Glutamatergic neuron (in vitro differentiated cells): ENCODE data around the gene UNK. TPM values are rescaled to one million over a fixed set of nuclear protein-coding genes. Genes with fewer than 3 reads are reported as not detected.

ENCODE experiments used
- DNase-seq: peaks from one replicate; pipeline ENCODE4 v3.0.0; 2022
- H3K27ac Mint-ChIP-seq: one replicate; pipeline ENCODE4 v1.8.0; 2020; ENCODE audit warnings: mild to moderate bottlenecking, mixed read lengths, inconsistent platforms; ENCODE audit not compliant: unreplicated experiment
- H3K27me3 Mint-ChIP-seq: one replicate; pipeline ENCODE4 v1.8.0; 2020; ENCODE audit warnings: mild to moderate bottlenecking, moderate library complexity, mixed read lengths, inconsistent platforms; ENCODE audit not compliant: unreplicated experiment
- H3K36me3 Mint-ChIP-seq: one replicate; pipeline ENCODE4 v1.8.0; 2020; ENCODE audit warnings: mild to moderate bottlenecking, mixed read lengths, inconsistent platforms; ENCODE audit not compliant: unreplicated experiment
- H3K4me1 Mint-ChIP-seq: one replicate; pipeline ENCODE4 v1.8.0; 2020; ENCODE audit warnings: mild to moderate bottlenecking, low read depth, mixed read lengths, inconsistent platforms; ENCODE audit not compliant: unreplicated experiment
- H3K4me3 Mint-ChIP-seq: one replicate; pipeline ENCODE4 v1.8.0; 2020; ENCODE audit warnings: mild to moderate bottlenecking, mixed read lengths, inconsistent platforms; ENCODE audit not compliant: unreplicated experiment
- H3K9me3 Mint-ChIP-seq: one replicate; pipeline ENCODE4 v1.8.0; 2020; ENCODE audit warnings: mild to moderate bottlenecking, moderate library complexity, mixed read lengths, inconsistent platforms; ENCODE audit not compliant: unreplicated experiment
- long read RNA-seq: library from polyadenylated mRNA; unstranded; transcript quantifications from one replicate; pipeline ENCODE4 v2.0.0, GENCODE V29; 2020; ENCODE audit not compliant: unreplicated experiment
- total RNA-seq: library from RNA; stranded (reverse); fragmentation: NEBNext Ultra II Directional; extraction: Animal tissue kit (Norgen Biotek cat#: 25700); gene quantifications from one replicate; pipeline ENCODE4 v1.2.1, GENCODE V29; 2021; ENCODE audit not compliant: unreplicated experiment
- TF ChIP-seq, protein P1 (sequence below): fragments of 200-600 bp; sonication (generic); IDR thresholded peaks from one replicate; pipeline ENCODE4 v1.5.0; 2021; ENCODE audit not compliant: partially characterized antibody, unreplicated experiment

UNK gene, protein sequence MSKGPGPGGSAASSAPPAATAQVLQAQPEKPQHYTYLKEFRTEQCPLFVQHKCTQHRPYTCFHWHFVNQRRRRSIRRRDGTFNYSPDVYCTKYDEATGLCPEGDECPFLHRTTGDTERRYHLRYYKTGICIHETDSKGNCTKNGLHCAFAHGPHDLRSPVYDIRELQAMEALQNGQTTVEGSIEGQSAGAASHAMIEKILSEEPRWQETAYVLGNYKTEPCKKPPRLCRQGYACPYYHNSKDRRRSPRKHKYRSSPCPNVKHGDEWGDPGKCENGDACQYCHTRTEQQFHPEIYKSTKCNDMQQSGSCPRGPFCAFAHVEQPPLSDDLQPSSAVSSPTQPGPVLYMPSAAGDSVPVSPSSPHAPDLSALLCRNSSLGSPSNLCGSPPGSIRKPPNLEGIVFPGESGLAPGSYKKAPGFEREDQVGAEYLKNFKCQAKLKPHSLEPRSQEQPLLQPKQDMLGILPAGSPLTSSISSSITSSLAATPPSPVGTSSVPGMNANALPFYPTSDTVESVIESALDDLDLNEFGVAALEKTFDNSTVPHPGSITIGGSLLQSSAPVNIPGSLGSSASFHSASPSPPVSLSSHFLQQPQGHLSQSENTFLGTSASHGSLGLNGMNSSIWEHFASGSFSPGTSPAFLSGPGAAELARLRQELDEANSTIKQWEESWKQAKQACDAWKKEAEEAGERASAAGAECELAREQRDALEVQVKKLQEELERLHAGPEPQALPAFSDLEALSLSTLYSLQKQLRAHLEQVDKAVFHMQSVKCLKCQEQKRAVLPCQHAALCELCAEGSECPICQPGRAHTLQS
- total RNA-seq: 65.5 TPM
- long read RNA-seq, transcript UNK-202 (4 exons, 1,312 nt): major isoform, 10 of 17 reads
- long read RNA-seq, partial matches to known transcripts: 1 of 17 reads
- long read RNA-seq, other reads (novel, unspliced or antisense): 6 of 17 reads

DNA sequence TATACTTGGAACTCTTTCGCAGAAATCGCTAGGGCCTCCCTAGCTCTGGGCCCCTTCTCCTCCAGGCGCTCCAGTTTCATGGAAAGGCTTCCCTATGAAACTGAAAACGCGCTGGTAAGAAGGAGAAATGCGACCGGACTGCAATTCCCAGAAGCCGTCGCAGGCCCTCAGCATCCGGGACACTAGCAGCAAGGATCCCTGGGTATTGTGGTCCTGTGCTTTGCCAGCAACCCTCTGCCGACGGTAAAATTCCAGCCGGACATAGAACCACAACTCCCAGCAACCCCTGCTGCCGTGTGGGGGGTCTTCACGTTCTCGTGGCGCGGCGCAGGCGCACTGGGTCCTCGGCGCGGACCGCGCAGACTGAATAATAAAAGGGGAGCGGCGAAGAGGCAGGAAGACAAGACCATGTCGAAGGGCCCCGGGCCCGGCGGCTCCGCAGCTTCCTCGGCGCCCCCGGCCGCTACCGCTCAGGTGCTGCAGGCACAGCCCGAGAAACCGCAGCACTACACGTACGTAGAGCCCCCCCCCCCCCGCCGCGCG lies at the start of gene UNK:
Gene UNK, plus strand, starts transcription at position 334 of the 543 bp plus-strand sequence. Its CDS starts 75 bp downstream, at position 409.
- peak; percentile 93 for DNase-seq
- Mint-ChIP-seq H3K4me3 (peak within 1 kb of the TSS; percentile 86), H3K27me3 (peaks cover 5% of the 10 kb centered on the region), H3K9me3 (peaks cover 5% of the 10 kb centered on the region), H3K27ac (peak within 1 kb of the TSS; percentile 96), H3K36me3 (peaks cover 3% of the 10 kb centered on the region), H3K4me1 (peaks cover 18% of the 10 kb centered on the region)
- TF ChIP-seq, protein P1, sequence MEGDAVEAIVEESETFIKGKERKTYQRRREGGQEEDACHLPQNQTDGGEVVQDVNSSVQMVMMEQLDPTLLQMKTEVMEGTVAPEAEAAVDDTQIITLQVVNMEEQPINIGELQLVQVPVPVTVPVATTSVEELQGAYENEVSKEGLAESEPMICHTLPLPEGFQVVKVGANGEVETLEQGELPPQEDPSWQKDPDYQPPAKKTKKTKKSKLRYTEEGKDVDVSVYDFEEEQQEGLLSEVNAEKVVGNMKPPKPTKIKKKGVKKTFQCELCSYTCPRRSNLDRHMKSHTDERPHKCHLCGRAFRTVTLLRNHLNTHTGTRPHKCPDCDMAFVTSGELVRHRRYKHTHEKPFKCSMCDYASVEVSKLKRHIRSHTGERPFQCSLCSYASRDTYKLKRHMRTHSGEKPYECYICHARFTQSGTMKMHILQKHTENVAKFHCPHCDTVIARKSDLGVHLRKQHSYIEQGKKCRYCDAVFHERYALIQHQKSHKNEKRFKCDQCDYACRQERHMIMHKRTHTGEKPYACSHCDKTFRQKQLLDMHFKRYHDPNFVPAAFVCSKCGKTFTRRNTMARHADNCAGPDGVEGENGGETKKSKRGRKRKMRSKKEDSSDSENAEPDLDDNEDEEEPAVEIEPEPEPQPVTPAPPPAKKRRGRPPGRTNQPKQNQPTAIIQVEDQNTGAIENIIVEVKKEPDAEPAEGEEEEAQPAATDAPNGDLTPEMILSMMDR: no peak

DNA sequence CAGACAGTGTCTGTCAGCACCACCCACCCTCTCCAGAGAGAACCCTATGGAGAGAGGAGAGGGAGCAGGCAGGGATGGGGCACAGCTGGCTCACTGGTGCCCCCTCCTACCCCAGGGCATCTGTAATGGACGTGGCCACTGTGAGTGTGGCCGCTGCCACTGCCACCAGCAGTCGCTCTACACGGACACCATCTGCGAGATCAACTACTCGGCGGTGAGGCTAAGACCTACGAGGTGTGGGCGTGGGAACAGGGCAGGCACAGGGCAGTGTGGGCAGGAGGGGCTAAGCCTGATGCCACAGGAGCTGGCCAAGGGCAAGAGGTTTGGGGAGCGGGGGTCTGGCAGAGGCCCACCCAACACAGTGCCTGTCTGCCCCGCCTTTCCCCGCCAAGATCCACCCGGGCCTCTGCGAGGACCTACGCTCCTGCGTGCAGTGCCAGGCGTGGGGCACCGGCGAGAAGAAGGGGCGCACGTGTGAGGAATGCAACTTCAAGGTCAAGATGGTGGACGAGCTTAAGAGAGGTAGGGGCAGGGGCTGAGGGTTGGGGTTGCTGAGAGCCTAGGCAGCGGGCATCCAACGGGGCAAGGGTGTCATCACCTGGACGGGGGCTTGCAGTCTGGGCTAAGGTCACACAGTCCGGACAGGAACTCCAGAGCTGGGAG lies 48.3 kb upstream of the UNK start:
- H3K36me3 Mint-ChIP-seq: peaks cover 4% of the 10 kb centered on the region
- DNase-seq: no peak
- H3K4me1 Mint-ChIP-seq: no peaks in the 10 kb centered on the region
- H3K4me3 Mint-ChIP-seq: no peak overlapping the region
- TF ChIP-seq, protein P1: no peak
- peaks cover 5% of the 10 kb centered on the region for H3K27me3 Mint-ChIP-seq
- H3K9me3 Mint-ChIP-seq: peaks cover 5% of the 10 kb centered on the region
- H3K27ac Mint-ChIP-seq: no peak overlapping the region

DNA sequence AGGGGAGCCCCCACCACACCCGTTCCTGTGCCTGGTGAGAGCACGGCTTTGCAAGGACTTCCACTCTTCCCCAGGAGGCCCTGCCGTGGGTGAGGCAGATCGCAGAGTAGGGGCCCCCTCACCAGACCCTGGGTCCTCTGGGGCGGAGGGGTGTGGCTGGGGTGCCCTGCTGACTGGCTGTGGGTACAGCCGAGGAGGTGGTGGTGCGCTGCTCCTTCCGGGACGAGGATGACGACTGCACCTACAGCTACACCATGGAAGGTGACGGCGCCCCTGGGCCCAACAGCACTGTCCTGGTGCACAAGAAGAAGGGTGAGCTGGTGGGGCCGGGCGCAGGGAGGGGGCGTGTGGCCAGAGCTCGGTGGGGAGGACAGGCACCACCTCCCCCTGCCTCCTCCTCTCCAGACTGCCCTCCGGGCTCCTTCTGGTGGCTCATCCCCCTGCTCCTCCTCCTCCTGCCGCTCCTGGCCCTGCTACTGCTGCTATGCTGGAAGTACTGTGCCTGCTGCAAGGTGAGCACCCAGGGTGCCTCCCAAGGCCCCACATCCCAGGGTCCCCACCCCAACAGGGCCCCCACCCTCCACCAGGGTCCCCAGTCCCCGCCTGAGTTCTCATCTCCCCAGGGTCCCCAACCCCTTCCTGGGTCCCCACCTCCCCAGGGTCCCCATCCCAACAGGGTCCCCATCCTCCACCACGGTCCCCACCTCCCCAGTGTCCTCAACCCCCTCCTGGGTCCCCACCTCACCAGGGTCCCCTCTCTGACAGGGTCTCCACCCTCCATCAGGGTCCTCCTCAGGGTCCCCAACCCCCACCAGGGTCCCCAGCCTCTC lies 47.3 kb upstream of the UNK start:
- TF ChIP-seq, protein P1: no peak
- no peak for DNase-seq
- Mint-ChIP-seq H3K4me1 (no peaks in the 10 kb centered on the region), H3K4me3 (no peak overlapping the region), H3K9me3 (peaks cover 5% of the 10 kb centered on the region), H3K27me3 (peaks cover 5% of the 10 kb centered on the region), H3K27ac (no peak overlapping the region), H3K36me3 (peaks cover 4% of the 10 kb centered on the region)

GRCh38 chr17:75738218-75738802 lies 46.3 kb upstream of the UNK start:
- Mint-ChIP-seq H3K9me3 (peaks cover 5% of the 10 kb centered on the region), H3K4me3 (no peak overlapping the region), H3K4me1 (no peaks in the 10 kb centered on the region), H3K27ac (no peak overlapping the region), H3K36me3 (peaks cover 4% of the 10 kb centered on the region), H3K27me3 (peaks cover 3% of the 10 kb centered on the region)
- TF ChIP-seq, protein P1: no peak
- DNase-seq: no peak
